GM18873 (cell line): ENCODE measurements around the gene GALNT9.

Source experiments
- ATAC-seq: cut with Tn5 transposase; IDR thresholded peaks from one replicate; pipeline ENCODE4 v1.9.1; 2021; ENCODE audit warnings: mild to moderate bottlenecking, moderate library complexity, moderate number of reproducible peaks; ENCODE audit not compliant: unreplicated experiment, low FRiP score

Gene GALNT9

DNA sequence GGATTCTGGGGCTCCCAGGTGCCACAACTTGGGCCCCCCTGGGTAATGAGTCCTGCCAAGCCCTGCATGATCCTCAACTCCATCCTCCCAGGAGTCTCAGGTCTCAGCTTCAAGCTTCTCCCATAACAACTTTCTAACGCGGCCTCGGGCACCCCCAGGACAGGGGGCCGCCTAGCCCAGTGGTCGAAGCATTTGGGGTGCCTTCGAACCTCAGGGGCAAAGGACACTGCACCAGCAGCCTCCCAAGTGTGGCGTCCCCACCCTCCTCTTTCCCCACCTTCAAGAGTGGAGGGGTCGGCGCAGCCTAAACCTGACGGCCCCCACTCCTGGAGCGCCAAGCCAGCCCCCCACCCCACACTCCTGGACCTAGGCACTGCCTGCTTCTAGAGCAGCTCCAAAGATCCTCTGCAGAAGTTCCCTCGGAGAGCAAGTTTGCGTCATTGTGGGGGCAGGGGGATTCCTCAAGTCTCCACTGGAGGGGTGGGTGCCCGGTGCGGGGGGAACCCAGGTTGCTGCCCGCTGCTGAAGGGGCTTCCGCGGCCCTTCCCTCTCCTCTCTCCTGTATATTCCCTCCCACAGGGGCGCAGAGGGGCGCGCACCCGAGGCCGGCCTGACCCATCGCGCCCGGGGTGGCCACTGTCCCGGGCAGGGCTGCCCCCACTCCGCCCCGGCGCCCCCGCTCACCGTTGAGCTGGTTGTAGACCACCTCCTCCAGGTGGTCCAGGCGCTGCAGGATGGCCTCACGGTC is 933 bp downstream of the GALNT9 start:
- ATAC-seq, result no peak

DNA sequence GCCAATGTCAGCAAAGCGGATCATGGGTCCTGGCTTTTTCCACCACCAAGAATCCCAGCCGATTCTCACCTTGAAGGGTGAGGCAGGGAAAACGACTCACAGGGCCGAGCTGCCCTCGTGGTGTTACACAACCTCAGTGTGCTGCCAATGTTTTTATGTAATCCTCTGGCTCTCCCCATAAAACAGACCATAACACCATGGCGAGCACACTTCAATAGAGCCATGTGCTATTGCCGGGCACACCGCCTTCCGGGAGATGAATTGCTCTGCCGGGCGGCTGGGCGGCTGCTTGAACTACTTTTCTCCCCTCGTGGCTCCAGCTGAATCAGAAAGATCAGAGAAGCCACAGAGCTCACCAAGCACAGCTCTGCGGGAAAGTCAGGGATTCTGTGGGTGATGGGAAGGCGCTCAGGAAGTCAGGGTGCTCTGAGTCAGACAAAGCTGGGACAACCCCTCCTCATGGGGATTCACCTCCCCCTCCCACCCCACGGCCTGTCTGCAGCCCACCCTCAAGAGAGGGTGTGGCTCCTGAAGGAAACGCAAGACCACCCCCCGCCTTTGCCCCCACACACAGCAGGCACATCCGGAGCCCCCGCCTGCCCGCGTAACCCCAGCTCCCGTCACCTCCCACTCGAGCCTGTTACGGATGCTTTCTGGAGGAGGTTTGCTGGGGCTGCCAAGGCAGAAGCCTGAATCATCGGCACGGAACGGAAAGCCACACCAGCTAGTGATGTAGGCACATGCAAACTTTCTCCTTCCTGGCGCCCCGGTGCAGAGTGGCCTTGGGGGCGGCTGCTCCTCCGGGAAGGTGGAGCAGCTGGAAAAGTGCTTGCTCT is 1.8 kb downstream of the GALNT9 start:
- no peak for ATAC-seq

DNA sequence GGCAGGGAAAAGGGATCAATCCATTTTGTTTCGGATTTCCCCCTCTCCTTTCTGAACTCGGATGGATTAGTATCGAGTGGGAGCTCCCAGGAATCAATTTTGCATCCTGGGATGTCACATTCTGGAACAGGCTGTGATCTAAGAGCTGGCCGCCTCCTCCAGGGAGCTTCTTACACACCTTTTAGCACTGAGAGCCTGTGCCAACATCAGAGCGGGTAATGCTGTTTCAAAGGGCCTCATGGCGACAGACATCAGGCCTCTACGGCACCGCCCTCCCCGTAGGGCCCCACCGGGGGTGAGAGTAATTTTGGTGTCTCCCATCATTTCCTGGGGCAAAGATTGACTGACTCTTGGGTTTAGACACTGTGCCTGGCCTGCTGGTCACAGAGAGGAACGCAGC is 2.7 kb downstream of the GALNT9 start:
- ATAC-seq, result no peak

DNA sequence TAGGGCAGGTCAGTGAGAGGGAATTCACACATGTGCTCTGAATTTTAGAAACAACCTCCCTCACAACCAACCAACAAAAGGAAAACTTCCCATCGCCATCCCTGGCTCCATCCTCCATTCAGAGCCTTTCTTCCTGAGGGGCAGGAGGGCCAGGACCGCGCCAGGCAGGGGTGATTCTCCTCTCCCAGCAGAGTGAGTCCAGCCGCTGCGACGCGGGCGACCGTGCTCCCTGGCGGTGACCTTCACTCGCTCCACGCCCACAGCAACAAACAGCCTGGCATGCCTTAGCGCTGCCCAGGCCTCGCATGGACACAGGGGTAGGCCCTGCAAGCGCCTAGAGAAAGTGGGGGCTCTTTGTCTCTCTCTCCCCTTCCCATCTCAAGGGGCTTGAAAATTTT is 3.7 kb downstream of the GALNT9 start:
- no peak for ATAC-seq

DNA sequence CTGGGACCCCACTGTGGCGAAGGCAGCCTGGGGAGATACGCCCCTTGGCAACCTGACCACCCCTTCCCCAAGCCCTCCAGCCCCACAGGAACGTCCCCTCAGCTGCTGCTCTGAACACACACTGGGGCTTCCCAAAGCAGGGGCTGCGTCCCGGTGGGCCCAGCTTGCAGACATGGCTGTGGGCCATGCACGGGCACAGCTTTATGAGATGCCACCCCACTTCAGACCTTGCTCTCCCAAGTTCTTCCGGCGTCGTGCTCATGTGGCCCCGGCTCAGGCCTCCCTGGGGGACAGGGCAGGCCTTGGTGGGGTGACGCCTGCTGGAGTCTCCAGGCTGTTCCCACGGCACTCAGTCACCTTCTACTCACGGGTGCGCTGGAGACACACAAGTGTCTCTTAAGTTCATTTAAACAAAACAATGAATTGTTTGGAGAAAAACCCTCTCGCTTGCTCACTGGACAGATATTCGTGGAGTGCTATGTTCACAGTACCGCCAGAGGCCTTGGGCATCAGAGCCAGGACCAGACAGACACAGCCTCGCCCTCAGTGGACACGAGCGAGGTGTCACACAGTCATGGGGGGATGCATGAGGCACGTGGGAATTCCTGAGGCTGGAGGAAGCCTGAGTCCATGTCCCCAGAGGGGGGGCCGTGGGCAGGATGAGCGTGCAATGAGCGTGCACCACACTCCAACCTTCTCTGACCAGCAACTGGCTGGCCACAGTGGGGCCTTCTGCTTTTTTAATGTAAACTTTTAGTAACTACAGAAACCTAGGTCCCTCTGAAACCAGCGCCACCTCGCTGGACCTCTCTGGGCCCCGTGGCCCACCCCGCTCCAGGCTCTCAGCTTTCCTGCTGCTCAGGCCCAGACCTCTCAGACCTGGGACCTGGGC is 4.3 kb downstream of the GALNT9 start:
- no peak for ATAC-seq

DNA sequence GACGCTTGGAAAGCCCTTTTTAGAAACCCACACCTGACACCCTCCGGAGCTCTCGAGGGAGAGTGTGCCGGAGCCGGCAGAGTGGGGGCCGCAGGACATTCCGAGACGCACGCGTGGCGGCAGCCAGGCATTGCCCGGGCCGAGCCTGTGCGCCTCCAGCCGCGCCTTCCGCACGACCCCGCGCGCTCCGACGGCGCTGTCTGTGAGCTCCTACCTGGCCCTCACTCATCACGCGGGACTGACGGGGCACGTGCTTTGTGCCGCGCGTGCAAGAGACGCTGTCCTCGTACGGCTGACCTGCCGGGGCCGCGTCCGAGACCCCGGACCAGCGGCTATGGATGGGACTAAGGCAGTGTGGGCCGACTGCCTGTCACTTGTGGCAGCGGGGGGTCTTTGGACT is 5.2 kb downstream of the GALNT9 start:
- ATAC-seq, result no peak

DNA sequence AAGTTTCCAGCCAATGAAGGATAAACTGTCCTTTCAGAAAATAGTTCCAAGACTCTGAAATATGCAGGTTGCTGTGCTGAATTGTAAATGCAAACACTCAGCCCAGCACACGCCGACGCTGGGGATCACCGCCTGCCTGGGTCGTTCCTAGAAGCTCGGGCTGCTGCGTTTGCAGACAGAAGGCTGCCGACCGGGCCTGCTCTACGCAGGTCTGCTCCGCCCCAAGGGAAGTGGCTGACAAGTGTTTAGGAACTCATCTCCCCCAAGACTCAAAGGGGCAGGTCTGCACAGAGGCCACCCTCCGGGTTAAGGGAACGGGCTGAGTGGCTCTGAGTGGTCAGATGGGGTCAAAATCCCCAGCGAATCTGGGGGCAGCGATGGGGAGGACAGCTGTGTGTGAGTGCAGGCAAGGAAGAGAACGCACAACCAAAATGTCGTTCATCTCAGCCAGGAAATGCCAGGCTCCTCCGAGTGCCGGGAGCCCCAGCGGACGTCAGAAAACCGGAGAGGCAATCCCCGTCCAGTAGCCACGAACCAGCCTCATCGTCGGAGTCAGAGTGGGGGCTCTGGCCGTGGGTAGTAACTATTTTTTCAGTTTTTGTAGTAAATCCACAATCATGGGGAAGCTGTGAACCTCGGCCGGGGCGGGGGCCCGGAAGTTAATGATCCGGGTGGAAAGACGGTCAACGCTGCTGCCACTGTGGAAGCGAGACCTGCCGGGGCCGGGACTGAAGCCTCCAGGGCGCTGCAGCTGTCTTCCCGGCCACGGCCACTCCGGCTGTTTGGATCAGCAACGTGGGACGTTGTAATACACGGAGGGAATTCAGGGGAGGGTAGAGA is 6.0 kb downstream of the GALNT9 start:
- ATAC-seq, result no peak

DNA sequence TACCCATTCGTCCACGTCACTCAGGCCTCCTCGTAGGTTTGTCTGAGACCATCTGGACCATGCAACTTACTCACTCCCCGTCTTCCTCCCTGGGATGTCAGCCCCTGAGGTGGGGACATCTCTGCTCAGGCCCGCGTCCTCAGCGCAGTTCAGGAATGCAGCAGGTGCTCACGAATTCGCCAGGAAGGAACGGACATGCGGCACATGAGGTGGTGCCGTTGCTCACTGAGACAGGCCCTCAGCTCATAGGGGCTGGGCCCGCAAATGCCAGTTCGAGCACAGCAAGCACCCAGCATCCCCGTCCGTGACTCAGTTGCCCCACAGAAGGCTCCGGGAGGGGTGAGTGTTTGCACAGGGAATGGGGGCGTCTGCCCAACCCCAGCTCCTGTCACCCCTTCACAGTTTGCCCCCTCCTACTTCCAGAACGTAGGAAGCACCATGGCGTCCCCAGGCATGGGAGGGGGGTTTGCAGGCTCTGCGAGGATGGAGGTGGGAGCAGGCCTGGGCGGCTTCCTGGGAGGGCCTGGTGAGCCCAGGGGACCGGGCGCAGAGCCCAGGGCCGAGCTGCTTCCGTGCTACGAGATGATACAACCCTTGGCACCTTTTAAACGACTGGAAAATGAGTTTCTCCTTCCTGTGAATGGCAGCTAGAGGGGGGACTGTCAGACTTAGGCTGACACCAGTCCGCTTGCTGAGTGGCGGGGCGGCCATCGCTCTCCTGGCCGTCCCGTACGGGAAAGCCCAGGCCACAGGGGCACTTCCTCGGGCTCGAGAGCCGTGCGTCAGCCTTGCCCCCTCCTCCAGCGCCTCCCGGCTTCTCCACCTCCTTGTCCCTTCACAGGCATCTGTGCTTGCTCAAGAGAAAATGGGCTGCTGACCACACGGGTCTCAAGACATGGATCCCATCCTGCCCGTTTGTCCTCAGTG is 6.9 kb downstream of the GALNT9 start:
- ATAC-seq, result no peak

DNA sequence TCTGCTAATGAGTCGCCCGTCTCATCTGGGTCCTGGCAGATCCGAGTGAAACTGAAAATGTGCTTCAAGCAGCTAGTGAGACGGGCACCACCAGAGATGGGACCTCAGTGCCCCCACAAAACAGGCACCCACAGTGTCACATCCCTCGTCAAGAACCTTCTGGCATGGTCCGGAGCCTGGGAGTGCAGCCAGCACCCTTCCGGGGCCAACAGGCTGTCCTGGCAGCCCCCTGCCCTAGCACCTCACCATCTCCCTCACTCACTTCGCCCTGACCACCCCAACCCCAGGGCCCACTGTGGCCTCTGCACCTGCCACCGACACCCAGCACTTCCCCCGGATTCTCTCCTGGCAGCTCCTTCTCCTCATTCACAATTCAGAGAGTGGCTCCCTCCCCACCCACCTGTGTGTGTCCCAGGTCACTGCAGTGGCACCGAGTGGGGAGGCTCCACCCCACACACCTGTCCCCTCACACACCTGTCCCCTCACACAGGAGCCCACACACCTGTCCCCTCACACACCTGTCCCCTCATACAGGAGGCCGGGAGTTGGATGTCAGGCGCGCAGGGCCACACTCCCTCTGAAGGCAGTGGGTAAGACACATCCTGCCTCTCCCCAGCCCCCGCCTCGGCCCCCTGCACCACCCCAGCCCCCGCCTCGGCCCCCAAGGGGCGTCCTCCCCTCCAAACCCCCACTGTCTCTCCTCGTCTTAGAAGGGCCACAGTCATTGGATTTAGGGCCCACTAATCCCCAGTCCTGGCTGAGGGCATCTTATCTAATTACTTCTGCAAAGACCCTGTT is 7.9 kb downstream of the GALNT9 start:
- no peak for ATAC-seq

DNA sequence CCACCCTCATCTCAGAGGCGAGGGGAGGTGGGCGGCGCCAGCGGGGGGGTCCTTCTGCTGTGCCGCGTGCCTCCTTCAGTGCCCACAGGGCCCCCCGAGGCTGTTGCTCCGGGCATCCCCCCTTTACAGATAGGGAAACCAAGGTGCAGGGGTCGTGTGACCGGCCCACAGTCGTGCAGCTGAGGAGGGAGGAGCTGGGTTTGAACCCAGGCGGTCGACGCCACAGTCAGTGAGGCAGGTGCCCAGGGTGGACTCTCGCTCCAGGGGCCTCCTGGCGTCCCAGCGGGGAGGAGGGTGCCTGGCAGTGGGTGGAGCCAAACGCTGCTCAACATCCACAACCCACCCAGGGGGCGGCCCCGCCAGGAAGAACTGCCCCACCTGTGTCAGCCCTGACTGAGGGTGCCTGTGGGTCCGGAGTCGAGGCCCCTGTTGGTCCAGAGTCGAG is 8.6 kb downstream of the GALNT9 start:
- ATAC-seq, result no peak

DNA sequence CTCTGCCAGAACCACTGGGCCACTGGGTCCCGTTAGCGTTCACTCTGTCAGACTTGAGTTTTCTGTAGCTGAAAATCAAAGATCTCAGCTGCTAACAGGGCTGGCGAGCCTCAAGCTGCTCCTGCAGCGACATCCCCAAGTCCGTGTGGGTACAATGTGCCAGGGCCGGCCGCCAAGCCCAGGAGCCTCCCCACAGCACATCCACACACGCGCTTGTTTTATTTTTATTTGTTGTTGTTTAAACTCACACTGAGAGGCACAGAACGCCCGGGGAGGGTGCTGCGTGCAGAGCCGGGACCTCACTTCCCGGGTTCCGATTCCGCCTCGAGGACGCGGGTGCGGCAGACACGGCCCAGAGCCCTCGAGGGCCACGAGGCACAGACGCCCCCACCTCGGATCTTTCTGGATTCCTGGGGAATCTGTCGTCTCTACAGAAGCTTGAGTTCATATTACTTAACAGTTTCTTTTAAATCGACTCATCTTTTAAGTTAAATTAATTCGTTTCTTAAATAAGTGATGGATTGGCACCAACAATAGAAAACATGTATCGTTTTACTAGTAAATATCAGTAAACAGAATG is 9.3 kb downstream of the GALNT9 start:
- ATAC-seq, result no peak

DNA sequence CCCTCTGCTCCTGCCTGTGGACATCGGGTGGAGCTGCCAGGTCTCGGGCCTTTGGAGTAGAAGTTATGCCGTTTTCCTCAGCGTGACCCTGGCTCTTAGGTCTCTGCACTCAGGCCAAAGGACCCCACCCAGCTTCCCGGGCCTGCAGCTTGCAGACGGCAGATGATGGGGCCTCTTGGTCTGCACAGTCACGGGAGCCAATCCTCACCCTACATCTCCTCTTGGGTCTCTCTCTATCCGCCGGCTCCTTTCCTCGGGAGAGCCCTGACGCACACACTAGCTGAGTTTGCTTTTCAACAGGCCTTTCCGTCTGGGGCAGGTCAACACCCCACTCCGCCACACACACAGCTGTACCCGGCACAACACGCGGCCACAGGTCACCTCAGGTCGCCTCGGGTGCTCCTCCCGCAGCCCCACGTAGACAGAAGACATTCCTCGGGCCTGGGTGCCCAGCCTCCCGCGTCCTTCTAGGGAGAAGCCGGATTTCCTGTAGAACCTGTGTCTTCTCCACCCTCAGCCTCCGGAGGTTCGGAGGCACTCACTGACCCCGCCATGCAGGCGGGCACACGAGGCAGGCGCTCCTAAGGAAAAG is 9.9 kb downstream of the GALNT9 start:
- ATAC-seq, result no peak

DNA sequence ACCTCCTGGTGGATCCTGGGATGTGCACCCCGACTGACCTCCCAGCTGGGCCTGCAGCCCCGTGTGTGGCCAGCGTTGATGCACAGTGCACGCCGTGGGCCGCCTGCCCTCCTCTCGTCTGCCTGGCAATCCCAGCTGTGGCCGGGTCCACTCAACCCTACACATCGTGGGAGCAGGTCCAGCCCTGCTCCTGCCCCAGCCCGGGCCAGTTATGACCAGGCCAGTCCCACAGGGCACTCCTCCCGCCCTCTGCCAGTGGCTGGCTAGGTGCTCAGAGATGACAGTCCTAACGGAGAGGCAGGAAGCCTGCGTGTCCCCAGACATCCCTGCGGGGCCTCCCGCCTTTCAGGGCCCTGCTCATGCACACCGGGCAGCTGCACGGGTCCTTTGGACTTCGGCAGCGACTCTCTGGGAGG is 10.8 kb downstream of the GALNT9 start:
- no peak for ATAC-seq

DNA sequence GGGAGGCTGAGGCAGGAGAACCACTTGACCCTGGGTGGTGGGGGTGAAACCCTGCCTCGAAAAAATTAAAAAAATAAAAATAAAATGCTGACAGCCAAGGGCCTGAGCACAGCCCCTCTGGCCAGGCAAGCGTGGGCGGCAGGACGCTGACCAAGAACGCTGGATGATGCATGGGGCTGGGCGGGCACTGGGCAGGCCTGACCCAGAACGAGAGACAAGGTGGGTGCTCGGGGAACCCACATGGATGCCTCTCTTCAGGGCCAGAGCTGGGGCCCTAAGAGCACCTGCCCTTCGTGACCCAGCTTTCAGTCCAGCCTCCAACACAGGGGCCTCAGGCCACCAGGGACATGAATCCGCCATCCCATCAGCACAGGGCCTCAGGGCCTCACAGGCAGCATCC is 11.3 kb downstream of the GALNT9 start:
- no peak for ATAC-seq

DNA sequence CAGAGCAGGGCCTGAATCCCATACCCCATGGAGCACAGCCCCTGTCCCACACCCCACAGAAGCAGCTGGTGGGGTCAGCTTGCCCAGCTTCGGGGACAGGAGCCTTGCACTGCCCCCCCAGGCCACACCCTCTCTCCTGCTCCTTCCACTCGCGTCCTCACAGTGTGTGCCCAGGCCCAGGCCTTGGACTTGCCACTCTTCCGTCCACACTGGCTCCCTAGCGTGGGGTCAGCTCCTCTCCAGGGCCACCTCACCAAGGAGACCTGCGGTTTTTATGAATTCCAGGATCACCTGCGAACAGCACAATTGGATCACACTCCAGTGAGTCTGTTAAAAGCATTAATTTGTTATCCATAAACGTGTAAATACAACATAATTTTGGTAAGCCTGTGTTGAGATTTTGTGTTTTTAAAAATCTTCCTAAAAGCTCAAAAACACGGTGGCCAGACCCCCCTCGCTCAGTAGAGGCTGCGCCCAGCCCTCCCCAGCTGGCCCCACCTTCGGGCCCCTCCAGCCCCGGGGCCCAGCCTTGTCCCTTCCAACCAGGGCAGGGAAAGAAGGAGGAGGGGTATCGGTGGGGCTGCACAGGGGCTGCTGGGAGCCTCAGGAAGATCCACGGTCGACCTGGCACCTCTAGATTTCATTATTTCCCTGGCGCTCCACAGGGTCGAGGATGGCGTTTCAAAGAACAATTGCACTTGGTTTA is 12.0 kb downstream of the GALNT9 start:
- no peak for ATAC-seq

DNA sequence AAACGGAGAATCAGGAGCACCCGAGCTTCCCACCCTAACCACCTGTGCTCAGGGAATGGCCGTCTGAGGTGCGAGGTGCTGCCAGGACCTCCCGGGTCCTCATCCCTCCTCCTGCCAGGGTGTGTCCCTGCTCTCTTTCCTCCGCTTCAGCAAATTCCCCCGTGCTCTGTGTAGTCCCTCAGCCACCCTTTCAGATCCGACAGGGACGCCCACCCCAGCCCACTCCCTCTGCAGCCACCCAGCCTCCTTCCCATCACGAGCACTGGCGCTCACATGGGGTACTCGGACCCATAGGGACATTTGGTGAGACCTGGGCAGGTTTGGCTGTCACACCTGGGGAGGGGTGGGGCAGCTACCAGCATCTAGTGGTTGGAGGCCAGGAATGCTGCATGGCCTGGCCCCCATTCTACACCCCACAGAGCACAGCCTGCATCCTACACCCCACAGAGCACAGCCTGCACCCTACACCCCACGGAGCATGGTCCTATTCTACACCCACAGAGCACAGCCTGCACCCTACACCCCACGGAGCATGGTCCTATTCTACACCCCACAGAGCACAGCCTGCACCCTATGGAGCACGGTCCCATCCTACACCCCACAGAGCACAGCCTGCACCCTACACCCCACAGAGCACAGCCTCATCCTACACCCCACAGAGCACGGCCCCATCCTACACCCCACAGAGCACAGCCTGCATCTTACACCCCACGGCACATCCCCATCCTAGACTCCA is 12.7 kb downstream of the GALNT9 start:
- no peak for ATAC-seq
